GM19455 (cell line): ENCODE data around the gene JARID2.

Source experiments
- ATAC-seq: cut with Tn5 transposase; IDR thresholded peaks from one replicate; pipeline ENCODE4 v1.9.1; 2021; ENCODE audit not compliant: unreplicated experiment

The JARID2 gene

DNA sequence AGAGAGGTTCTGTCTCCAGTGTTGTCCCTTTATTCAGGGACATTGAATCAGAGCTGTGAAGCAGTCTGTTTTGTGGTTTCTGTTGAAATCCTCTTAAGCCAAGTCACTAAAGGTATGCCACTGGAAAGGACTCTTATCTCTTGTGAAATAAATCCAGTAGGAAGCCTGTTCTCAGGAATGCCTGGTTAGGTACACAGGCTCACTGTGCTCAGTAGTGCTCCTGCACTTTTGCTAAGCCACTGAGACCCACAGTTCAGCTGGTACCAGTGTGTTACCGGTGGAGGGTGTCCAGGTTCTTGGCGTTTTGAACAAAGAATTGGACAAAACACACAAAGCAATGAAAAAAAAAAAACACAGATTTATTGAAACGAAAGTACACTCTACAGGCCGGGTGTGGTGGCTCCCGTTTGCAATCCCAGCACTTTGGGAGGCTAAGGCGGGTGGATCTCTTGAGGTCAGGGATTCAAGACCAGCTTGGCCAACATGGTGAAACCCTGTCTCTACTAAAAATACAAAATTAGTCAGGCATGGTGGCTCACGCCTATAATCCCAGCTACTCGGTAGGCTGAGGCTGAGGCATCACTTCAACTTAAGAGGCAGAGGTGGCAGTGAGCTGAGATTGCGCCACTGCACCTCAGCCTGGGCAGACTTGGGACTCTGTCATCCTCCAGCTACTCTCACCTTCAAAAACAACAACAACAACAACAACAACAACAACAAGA, 186.1 kb downstream of the JARID2 start:
- no peak for ATAC-seq

DNA sequence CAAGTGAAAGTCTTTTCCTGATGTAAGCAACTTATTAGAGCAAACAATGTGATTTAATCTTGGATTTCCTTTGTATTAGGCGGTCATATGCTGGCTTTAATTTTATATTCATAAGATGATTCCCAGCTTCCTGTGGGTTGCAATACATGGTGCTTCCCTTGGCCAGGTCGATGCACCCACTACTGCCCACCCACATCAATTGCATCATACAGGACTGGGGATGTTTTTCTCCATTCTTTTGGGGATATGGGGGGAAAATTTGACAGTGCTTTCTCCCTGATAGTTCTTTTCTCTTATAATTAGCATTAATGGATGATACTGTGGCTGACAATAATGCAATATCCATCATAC, 187.6 kb downstream of the JARID2 start:
- ATAC-seq = no peak

DNA sequence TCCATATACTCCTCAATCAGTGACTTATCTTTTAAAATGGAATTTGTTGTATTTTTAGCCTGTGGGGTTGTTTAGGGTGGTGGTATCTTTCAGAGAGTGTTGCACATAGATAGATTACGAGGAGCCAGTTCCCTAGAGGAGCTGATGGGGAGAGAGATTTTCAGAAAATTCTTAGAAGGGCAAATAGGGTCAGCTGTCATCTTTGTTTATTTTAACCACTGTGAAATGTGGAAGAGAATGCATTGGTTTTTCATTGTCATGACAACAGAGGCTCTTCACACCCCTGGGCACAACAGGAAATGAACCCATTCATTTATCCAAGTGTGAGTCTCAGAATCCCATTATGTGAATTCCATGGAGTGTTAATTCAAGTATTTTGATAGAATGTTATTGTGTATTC, 188.4 kb downstream of the JARID2 start:
- ATAC-seq = no peak

DNA sequence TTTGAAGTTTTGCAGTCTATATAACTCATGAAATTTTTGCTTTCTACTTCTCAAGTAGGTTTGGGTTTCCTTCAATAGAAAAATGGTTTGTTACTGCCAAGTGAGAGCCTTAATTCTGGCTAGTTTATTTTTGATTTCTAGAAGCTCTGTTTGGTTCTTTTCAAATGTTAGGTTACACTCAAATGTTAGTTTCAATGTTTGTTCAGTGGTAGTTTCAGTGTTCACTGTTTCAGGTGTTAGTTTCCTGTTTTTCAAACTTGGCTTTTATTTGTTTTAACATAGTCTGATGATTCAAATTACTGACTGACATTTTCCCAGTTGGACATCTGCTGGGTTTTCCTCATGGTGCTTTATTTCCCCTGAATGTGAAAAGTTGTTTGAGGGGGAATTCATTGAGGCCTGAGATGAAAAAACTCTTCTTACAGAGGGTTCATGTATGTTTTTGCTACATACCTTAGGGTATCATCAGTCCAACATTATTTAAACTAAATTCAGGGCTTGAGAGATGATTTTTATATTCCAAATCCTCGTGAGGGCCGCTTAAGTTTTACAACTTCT, 189.0 kb downstream of the JARID2 start:
- ATAC-seq = no peak

DNA sequence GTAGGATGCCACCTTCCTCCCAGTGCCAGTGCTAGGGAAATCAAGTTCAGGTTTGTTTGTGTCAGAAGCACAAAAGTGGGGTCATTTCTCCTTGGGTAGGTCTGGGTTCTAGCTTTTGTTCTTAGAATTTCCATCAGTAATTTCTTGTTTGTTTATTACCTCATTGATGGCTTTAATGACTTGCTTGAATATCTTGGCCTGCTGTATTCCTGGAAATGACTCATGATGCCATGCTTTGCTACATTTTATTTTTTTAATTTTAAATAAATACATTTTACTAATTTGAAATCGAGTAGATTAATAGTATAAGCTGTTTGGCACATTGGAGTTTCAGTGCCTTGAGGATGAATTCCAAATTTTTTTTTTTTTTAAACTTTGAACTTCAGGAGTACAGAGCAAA, 189.6 kb downstream of the JARID2 start:
- ATAC-seq = no peak

DNA sequence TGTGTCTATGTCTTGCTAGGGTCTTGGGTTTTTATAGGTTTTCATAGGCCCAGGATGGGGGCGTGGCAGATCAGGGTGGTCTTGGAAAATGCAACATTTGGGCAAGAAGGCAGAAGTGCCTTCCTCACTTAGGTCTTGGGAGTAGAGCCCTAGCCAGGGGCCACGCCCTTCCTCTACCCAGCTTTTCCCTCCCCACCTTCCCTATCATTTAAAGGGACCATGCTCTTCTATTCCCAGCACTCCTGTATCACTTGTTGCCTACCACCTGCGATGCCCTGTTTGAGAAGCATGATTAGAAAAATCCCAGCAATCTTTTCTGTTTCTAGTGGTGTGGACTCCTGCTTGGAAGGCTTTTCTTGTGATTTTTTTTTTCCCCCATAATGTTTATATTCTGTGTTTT, 190.6 kb downstream of the JARID2 start:
- ATAC-seq = no peak

DNA sequence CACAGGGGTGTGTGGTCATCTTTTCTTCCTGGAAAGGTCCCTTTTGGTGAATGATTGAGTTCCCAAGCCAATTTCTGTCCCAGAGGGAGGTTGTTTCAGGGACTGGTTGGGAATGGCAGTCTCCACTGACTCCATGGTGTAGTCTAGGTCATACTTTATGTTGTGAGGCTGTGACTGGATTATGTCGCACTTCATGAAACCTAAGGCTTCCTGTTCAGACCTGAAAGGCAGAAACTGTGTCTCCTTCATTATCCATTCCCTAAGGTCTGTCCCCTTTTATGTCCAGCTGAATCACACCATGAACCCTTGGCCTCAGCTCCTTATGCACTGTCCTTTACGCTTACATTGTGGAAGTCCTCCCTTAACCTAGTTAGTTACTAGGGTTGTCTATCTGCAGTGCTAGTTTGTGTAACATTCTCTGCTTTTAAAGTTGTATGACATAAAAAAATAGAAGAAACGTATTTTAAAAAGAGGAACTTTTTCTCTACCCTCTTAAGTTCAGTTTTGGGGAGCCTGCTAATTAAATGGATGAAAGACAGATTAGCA, 191.3 kb downstream of the JARID2 start:
- ATAC-seq = no peak

DNA sequence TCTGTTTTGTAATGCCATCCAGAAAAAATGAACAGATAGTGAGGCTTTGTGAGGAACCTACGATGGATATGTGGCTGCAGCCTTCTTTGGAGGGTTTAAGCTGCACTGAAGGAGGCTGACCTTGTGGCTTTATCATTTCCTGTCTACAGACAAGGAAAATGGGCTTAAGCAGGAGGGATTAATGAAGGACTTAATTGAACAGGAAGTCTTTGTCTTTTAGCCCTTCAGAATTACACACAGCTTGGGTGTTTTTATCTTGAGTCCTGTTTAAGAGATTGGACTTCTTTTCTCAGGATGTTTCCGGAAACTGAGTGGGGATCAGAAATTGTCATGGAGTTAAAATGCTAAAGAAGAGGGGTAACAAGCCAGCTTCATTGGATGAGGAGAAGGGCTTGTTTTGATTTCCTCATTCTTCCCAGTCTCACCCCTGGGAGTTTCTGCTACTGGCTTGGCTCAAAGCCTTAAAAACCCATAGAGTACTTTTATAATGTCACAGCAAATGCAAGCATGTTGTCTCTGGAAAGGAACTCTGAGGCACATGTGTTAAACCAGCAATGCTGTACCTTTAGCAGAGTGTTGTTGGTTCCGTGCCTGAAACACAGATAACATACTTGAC, 193.6 kb downstream of the JARID2 start:
- ATAC-seq = no peak

DNA sequence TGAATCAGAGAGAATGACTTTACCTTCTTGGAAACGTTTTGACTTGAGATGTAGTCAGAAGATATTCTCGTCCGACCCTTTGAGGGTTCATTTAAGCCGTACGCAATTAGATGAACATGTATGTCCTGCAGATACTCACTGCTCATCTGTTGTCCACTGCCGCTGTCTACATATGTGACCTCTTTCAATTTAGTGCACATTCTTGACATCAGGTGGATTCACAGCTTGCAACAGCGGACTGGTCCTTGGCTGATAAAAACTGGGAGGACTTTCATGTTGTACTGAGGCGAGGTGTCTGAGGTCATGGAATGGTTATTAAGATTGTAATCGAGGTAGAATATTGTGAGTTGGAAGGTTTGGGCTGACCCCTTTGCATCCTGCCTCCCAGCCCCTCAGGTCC, 194.2 kb downstream of the JARID2 start:
- ATAC-seq = no peak

DNA sequence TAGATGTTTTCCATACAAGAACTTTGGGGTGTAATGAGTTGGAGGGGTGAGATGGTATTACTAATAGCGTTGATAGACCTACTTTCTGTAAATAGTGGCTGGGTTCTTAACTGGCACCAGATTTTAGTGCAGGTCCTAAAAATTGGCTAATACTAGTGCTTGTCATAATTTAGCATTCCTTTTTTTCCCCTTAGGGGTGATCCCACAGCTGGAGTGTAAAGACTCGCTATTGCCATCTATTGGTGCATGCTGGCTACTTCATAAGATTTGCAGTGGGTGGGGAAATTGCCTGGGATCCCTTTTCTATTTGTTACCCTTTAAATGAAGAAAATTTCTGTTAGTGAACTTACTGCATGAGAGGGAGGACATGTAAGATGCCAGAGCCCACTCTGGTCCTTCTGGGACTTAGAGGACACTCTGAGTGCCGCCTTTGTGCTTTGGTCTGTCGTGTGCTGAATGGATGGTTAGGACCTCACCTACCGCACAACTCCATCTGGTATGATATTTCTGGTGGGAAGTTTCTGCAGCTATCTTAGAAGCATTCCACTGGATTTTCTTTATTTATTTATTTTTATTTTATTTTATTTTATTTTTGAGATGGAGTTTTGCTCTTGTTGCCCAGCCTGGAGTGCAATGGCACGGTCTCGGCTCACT, 195.5 kb downstream of the JARID2 start:
- no peak for ATAC-seq

DNA sequence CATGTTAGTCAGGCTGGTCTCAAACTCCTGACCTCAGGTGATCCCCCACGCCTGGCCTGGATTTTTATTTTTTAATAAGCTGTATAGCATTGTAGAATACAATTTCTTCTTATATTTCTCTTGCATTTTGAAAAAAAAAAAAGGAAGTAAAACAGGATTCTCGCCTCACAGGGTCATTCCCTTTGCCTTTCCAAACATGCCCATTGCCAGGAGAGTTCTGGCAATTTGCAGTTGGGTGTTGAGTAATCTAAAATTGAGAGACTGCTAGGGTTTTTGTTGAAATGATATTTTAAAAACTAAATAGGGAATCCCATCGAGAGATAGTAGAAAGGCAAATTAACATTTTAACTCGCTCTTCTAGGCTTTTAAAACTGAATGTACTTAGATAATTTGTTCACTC, 196.1 kb downstream of the JARID2 start:
- ATAC-seq = no peak

DNA sequence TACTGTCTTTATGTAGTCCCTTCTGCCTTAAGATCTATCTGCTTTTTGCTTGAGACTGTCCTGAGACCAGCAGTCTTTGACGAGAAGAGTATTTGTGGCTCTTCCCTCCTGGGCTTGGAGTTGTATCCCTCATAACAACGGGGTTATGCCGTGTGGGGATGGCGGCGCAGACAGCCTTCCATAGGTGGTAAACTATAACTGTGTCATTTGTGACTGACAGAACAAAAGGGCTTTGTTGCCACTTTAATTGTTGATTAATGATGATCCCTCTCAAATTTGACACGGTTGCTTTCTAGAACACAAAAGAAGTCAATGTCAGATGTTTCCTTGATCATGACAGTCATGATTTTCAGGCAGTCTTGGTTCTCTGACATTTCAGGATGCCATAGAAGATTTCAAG, 196.6 kb downstream of the JARID2 start:
- no peak for ATAC-seq

DNA sequence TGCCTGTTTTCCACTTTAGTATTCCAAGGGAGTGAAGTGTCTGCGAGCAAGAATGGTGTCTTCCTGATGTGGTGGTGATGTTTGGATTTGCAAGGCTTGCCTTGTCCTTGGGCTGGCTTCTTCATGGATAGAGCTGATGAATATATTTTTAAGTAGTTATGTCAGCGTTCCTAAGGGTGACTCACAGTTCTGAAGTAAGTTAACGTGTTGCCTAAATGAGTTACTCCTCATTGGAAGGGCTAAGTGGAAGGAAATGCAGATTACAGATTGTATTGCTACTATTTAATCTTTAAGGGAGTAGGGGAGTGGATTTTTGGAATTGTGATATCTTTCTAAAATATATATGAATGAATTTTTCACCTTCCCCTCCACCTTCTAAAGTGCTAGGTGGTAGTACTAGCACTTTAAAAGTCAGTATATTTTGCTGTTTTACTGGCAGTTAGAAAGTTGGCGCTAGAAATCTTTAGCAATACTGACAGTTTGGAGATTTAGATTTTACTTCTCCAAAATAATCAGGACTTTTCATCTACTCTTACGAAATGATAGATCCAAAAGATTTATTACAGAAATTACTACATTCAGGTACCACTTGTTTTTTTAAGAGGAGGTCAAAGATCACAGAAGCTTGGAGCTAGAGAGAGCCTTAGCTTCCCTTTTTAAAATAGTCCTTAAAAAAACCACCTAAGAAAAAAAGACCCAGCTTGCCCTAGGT, 197.4 kb downstream of the JARID2 start:
- no peak for ATAC-seq

DNA sequence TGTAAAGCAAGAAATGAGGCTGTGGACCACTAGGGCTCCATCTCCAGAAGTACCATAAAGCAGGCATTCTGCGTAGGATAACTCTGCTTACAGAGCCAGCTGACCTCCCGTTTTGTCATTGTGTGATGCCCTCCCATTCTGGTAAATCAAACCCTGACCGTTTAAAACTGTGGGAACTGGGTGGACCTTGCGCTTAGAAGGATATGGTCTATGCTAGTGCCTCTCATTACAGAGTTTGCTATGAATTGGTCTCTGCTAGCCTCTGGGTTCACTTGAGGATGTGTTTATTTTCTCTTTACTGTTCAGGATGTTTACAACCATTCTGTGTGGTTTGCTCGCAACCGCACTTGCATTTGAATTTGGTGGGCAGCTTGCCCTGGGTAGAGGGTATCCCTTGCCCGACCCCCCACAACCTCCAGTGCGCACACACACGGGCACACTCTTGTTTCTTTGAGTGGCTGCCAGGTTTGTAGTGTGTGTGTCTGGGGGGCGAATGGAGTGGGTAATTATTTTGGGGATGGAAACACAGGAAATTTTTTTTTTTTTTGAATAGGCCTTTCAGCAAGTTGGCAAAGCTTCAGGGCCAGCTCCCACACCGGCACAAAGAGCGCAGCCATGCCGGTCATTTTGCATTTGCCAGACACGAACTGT, 198.3 kb downstream of the JARID2 start:
- ATAC-seq = no peak

DNA sequence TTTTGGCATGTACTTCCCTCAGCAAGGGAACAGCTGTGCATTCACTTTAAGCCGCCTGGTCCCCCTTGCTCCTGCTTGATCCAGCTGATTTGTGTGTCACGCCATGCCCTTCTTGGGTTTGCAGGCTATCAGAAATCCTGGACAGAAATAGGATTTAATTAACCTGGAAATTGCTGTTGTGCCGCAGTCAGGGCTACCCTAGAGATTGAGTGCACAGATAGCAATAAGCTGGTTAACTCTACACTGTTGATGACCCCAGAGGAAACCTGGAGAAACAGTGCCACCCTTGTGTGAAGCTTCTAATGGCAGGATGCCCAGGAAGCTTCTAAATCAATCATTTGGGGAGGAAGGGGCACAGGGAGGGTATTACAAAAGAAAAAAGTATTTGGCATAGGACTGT, 199.0 kb downstream of the JARID2 start:
- no peak for ATAC-seq

DNA sequence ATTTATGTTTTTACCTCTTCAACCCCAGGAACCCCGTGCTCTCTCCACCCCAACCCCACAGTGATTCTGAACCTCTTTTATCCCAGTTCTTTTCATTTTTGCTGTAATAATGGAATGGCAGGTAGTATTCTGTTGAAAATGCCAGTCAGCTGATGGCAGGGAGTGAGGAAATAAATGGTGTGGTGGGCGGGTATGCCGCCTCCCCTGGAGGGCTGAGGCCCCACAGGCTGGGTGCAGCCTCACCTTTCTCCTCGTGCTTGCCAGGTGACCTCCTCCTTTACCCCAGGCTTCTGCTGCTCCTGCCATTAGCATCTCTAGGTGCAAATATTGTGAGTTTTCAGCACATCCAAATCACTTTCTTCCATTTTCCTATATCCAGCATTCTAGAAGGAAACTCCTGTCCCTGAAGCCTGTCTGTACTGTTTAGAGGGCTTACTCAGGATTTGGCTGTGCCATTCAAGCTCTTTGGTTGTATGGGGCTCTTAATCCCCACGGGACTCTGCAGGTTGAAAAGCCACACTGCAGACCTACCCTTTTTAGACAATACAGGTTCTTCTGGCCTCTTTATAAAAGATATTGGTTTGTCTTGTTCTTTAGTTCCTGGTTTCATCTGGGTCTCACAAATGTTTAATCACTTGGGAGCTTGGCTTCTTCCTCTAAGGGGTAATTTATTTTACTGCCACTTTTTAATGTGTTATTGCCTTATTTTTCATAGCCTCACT, 201.8 kb downstream of the JARID2 start:
- ATAC-seq = no peak

DNA sequence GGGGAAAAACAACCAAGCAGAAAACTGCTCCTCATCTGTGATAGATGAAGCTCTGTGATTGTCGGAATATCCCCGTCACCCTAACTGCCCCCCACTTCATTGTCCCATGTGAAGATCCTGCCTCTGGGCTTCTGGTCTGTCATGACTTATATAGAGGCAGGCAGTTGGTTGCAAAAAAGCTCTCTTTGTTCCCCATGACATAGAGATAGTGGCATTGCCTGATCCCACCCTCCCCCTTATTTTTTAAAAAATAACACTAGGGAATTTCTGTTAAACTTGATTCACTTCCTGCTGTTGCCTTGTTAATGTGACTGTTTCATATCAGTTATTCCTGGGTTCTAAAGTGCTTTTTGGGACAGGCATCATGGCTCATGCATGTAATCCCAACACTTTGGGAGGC, 203.1 kb downstream of the JARID2 start:
- ATAC-seq = no peak

DNA sequence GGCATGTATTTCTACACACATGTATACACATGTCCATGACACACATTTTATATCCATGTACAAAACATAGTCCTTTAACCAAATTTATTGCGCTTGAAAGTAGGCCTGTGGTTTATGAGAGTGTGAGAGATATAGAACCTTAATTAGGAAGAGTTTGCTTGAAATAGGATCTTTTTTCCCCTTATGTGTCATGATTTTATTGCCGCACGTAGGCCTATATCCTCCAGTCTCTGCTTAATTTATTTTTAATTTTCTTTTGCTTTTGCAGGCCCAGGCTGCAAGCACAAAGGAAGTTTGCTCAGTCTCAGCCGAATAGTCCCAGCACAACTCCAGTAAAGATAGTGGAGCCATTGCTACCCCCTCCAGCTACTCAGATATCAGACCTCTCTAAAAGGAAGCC, 205.9 kb downstream of the JARID2 start:
- no peak for ATAC-seq

DNA sequence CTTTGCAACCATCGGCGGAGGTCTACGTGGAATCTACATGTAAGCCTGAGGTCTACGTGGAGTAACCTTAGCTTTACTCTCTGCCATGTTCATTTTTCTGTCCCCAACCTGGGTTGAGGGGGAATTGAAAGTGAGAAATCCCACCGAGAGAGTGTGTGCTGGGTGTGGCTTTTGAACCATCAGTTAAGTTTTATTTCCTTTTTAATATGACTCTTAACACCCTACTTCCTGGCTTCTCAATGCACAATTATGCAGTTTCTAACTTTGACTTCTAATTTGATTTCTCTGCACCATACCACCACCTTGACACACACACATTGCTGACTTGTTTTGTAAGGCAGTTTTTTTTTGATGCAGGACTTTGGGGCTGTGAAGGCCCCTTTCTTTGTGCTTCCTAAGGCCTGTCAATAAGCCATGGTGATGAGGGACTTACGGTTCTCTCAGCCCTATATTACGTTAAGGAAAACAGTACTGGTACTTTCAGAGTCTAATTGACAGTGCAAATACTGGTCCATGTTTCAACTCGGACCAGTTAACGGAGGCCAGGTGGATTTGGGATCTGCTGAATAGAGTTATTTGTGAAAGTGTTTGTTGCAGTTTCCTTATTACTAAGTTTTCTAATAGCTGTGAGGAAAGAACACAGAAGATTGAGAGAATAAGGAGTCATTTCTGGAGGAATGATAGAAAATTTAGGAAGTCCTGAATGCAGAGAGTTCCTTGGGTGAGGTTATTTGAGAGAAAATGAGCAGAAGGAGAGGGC, 206.5 kb downstream of the JARID2 start:
- no peak for ATAC-seq

DNA sequence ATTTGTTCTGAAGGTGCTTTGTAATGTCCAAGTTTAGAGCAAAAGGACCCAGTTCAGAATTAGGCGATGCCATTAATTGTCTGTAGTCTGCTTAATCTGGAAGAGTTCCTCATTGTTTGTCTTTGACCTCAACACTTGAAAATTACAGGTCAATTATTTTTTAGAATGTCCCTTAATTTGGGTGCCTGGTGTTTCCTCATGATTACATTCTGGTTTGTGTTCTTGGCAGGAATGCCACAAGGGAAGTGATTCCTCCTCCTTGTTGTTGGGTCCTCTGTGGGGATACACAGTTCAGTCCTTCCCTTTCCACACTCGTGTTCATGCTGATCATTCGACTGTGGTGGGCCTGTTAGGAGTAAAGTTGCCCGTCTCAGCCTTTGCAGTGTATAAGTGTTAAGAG, 207.3 kb downstream of the JARID2 start:
- no peak for ATAC-seq
